ENCODE data around the gene OR9A2.

The OR9A2 gene

GRCh38 chr7:143027032-143027431 lies at the start of gene OR9A2:
Gene OR9A2 (minus strand): TSS chr7:143027132. CDS start chr7:143027132, 0 bp downstream.
- no peak within 1 kb of the TSS for H3K27ac ChIP-seq (ENCODE audit: low read depth, low read length)
- no peak within 1 kb of the TSS for H3K9ac ChIP-seq (ENCODE audit: low read length)
- no peaks in the 10 kb centered on the region for H3K4me1 ChIP-seq (ENCODE audit: control insufficient read depth, insufficient read depth, low read length)

GRCh38 chr7:143074141-143074540 lies 47.2 kb upstream of the OR9A2 start:
- Histone ChIP-seq H3K9ac (ENCODE audit: low read length) (no peak overlapping the region), H3K36me3 (ENCODE audit: control insufficient read depth, insufficient read depth, low read length) (no peaks in the 10 kb centered on the region), H3K27ac (ENCODE audit: low read depth, low read length) (no peak overlapping the region), H3K4me1 (ENCODE audit: control insufficient read depth, insufficient read depth, low read length) (no peaks in the 10 kb centered on the region), H3K27me3 (ENCODE audit: control insufficient read depth, insufficient read depth, low read length) (no peaks in the 10 kb centered on the region), H3K4me3 (ENCODE audit: low read length) (no peak overlapping the region)

More at GRCh38 chr7:143027032-143027431, at the start of gene OR9A2:
- H3K27me3 ChIP-seq (ENCODE audit: control insufficient read depth, insufficient read depth, low read length): no peaks in the 10 kb centered on the region
- no peak within 1 kb of the TSS for H3K4me3 ChIP-seq (ENCODE audit: low read length)
- no peaks in the 10 kb centered on the region for H3K36me3 ChIP-seq (ENCODE audit: control insufficient read depth, insufficient read depth, low read length)

- H3K4me1 ChIP-seq (ENCODE audit: control insufficient read depth, insufficient read depth, low read length): no peaks in the 10 kb centered on the region
- H3K36me3 ChIP-seq (ENCODE audit: control insufficient read depth, insufficient read depth, low read length): no peaks in the 10 kb centered on the region
- no peak overlapping the region for H3K27ac ChIP-seq (ENCODE audit: low read depth, low read length)
- no peak overlapping the region for H3K9ac ChIP-seq (ENCODE audit: low read length)
- H3K27me3 ChIP-seq (ENCODE audit: control insufficient read depth, insufficient read depth, low read length): no peaks in the 10 kb centered on the region
- no peak overlapping the region for H3K4me3 ChIP-seq (ENCODE audit: low read length)
Observed at GRCh38 chr7:143073556-143073955, 46.6 kb upstream of the OR9A2 start.

GRCh38 chr7:143069912-143070500 lies 43.1 kb upstream of the OR9A2 start:
- no peaks in the 10 kb centered on the region for H3K36me3 ChIP-seq (ENCODE audit: control insufficient read depth, insufficient read depth, low read length)
- no peaks in the 10 kb centered on the region for H3K4me1 ChIP-seq (ENCODE audit: control insufficient read depth, insufficient read depth, low read length)
- H3K27me3 ChIP-seq (ENCODE audit: control insufficient read depth, insufficient read depth, low read length): no peaks in the 10 kb centered on the region

GRCh38 chr7:143068446-143068845 lies 41.5 kb upstream of the OR9A2 start:
- H3K36me3 ChIP-seq (ENCODE audit: control insufficient read depth, insufficient read depth, low read length): no peaks in the 10 kb centered on the region
- H3K9ac ChIP-seq (ENCODE audit: low read length): no peak overlapping the region
- no peak overlapping the region for H3K27ac ChIP-seq (ENCODE audit: low read depth, low read length)
- no peaks in the 10 kb centered on the region for H3K27me3 ChIP-seq (ENCODE audit: control insufficient read depth, insufficient read depth, low read length)
- H3K4me1 ChIP-seq (ENCODE audit: control insufficient read depth, insufficient read depth, low read length): no peaks in the 10 kb centered on the region
- no peak overlapping the region for H3K4me3 ChIP-seq (ENCODE audit: low read length)

More at GRCh38 chr7:143069912-143070500, 43.1 kb upstream of the OR9A2 start:
- Histone ChIP-seq H3K27ac (ENCODE audit: low read depth, low read length) (no peak overlapping the region), H3K4me3 (ENCODE audit: low read length) (no peak overlapping the region), H3K9ac (ENCODE audit: low read length) (no peak overlapping the region)

- Histone ChIP-seq H3K9ac (ENCODE audit: low read length) (no peak overlapping the region), H3K27me3 (ENCODE audit: control insufficient read depth, insufficient read depth, low read length) (no peaks in the 10 kb centered on the region), H3K4me1 (ENCODE audit: control insufficient read depth, insufficient read depth, low read length) (no peaks in the 10 kb centered on the region), H3K36me3 (ENCODE audit: control insufficient read depth, insufficient read depth, low read length) (no peaks in the 10 kb centered on the region), H3K27ac (ENCODE audit: low read depth, low read length) (no peak overlapping the region), H3K4me3 (ENCODE audit: low read length) (no peak overlapping the region)
Observed at GRCh38 chr7:143063741-143064140, 36.8 kb upstream of the OR9A2 start.

GRCh38 chr7:143055754-143056153 lies 28.8 kb upstream of the OR9A2 start:
- no peak overlapping the region for H3K9ac ChIP-seq (ENCODE audit: low read length)
- no peak overlapping the region for H3K27ac ChIP-seq (ENCODE audit: low read depth, low read length)
- H3K27me3 ChIP-seq (ENCODE audit: control insufficient read depth, insufficient read depth, low read length): no peaks in the 10 kb centered on the region
- H3K36me3 ChIP-seq (ENCODE audit: control insufficient read depth, insufficient read depth, low read length): no peaks in the 10 kb centered on the region
- H3K4me1 ChIP-seq (ENCODE audit: control insufficient read depth, insufficient read depth, low read length): no peaks in the 10 kb centered on the region
- no peak overlapping the region for H3K4me3 ChIP-seq (ENCODE audit: low read length)

- Histone ChIP-seq H3K4me1 (ENCODE audit: control insufficient read depth, insufficient read depth, low read length) (no peaks in the 10 kb centered on the region), H3K27me3 (ENCODE audit: control insufficient read depth, insufficient read depth, low read length) (no peaks in the 10 kb centered on the region), H3K36me3 (ENCODE audit: control insufficient read depth, insufficient read depth, low read length) (no peaks in the 10 kb centered on the region), H3K4me3 (ENCODE audit: low read length) (no peak overlapping the region), H3K27ac (ENCODE audit: low read depth, low read length) (no peak overlapping the region), H3K9ac (ENCODE audit: low read length) (no peak overlapping the region)
Observed at GRCh38 chr7:143054621-143055020, 27.7 kb upstream of the OR9A2 start.

GRCh38 chr7:143052041-143052440 lies 25.1 kb upstream of the OR9A2 start, which contains the start of gene OR6V1:
Gene OR6V1 (plus strand): TSS chr7:143052341. CDS start chr7:143052341, 0 bp downstream.
- Histone ChIP-seq H3K27ac (ENCODE audit: low read depth, low read length) (no peak within 1 kb of the TSS), H3K36me3 (ENCODE audit: control insufficient read depth, insufficient read depth, low read length) (no peaks in the 10 kb centered on the region), H3K4me1 (ENCODE audit: control insufficient read depth, insufficient read depth, low read length) (no peaks in the 10 kb centered on the region), H3K27me3 (ENCODE audit: control insufficient read depth, insufficient read depth, low read length) (no peaks in the 10 kb centered on the region), H3K4me3 (ENCODE audit: low read length) (no peak within 1 kb of the TSS), H3K9ac (ENCODE audit: low read length) (no peak within 1 kb of the TSS)

- no peak overlapping the region for H3K9ac ChIP-seq (ENCODE audit: low read length)
- H3K36me3 ChIP-seq (ENCODE audit: control insufficient read depth, insufficient read depth, low read length): no peaks in the 10 kb centered on the region
- no peak overlapping the region for H3K27ac ChIP-seq (ENCODE audit: low read depth, low read length)
- H3K27me3 ChIP-seq (ENCODE audit: control insufficient read depth, insufficient read depth, low read length): no peaks in the 10 kb centered on the region
- H3K4me1 ChIP-seq (ENCODE audit: control insufficient read depth, insufficient read depth, low read length): no peaks in the 10 kb centered on the region
- H3K4me3 ChIP-seq (ENCODE audit: low read length): no peak overlapping the region
Observed at GRCh38 chr7:143050931-143051330, 24.0 kb upstream of the OR9A2 start.

- Histone ChIP-seq H3K4me3 (ENCODE audit: low read length) (no peak overlapping the region), H3K9ac (ENCODE audit: low read length) (no peak overlapping the region), H3K36me3 (ENCODE audit: control insufficient read depth, insufficient read depth, low read length) (no peaks in the 10 kb centered on the region), H3K4me1 (ENCODE audit: control insufficient read depth, insufficient read depth, low read length) (no peaks in the 10 kb centered on the region), H3K27me3 (ENCODE audit: control insufficient read depth, insufficient read depth, low read length) (no peaks in the 10 kb centered on the region), H3K27ac (ENCODE audit: low read depth, low read length) (no peak overlapping the region)
Observed at GRCh38 chr7:143049362-143049761, 22.4 kb upstream of the OR9A2 start.

GRCh38 chr7:143048827-143049226 lies 21.9 kb upstream of the OR9A2 start:
- no peak overlapping the region for H3K9ac ChIP-seq (ENCODE audit: low read length)
- H3K27ac ChIP-seq (ENCODE audit: low read depth, low read length): no peak overlapping the region
- no peaks in the 10 kb centered on the region for H3K27me3 ChIP-seq (ENCODE audit: control insufficient read depth, insufficient read depth, low read length)
- no peaks in the 10 kb centered on the region for H3K36me3 ChIP-seq (ENCODE audit: control insufficient read depth, insufficient read depth, low read length)
- no peak overlapping the region for H3K4me3 ChIP-seq (ENCODE audit: low read length)
- H3K4me1 ChIP-seq (ENCODE audit: control insufficient read depth, insufficient read depth, low read length): no peaks in the 10 kb centered on the region

- no peak overlapping the region for H3K27ac ChIP-seq (ENCODE audit: low read depth, low read length)
- no peak overlapping the region for H3K9ac ChIP-seq (ENCODE audit: low read length)
- no peaks in the 10 kb centered on the region for H3K4me1 ChIP-seq (ENCODE audit: control insufficient read depth, insufficient read depth, low read length)
- H3K27me3 ChIP-seq (ENCODE audit: control insufficient read depth, insufficient read depth, low read length): no peaks in the 10 kb centered on the region
- no peaks in the 10 kb centered on the region for H3K36me3 ChIP-seq (ENCODE audit: control insufficient read depth, insufficient read depth, low read length)
- H3K4me3 ChIP-seq (ENCODE audit: low read length): no peak overlapping the region
Observed at GRCh38 chr7:143047326-143047725, 20.4 kb upstream of the OR9A2 start.

Data from rectal smooth muscle tissue (tissue), 1 donor.